ENCODE data around the gene EMC8. TPM values are rescaled to one million over a fixed set of nuclear protein-coding genes. Genes with fewer than 3 reads are reported as not detected.

Gene EMC8
- total RNA-seq, 1 donor from 2014 or later: 41.4 TPM

GRCh38 chr16:85845266-85845665 lies 45.9 kb upstream of the EMC8 start:
- no peak for DNase-seq (ENCODE audit: extremely low spot score, unreplicated experiment)
- Mint-ChIP-seq H3K36me3 (no peaks in the 10 kb centered on the region), H3K4me1 (ENCODE audit: unreplicated experiment) (peaks cover 5% of the 10 kb centered on the region), H3K27me3 (peaks cover 19% of the 10 kb centered on the region), H3K4me3 (no peak overlapping the region), H3K9me3 (no peaks in the 10 kb centered on the region), H3K27ac (no peak overlapping the region)
- TF ChIP-seq CTCF (conservative IDR thresholded peaks at IDR 0.05): no peak

- Mint-ChIP-seq H3K9me3 (no peaks in the 10 kb centered on the region), H3K4me3 (no peak overlapping the region), H3K27ac (no peak overlapping the region), H3K27me3 (peaks cover 18% of the 10 kb centered on the region), H3K4me1 (ENCODE audit: unreplicated experiment) (peaks cover 5% of the 10 kb centered on the region), H3K36me3 (no peaks in the 10 kb centered on the region)
- TF ChIP-seq CTCF (conservative IDR thresholded peaks at IDR 0.05): no peak
- DNase-seq (ENCODE audit: extremely low spot score, unreplicated experiment): no peak
These were observed 45.4 kb upstream of the EMC8 start for GRCh38 chr16:85844786-85845185.

GRCh38 chr16:85844169-85844481 lies 44.8 kb upstream of the EMC8 start:
- Mint-ChIP-seq H3K27ac (no peak overlapping the region), H3K9me3 (no peaks in the 10 kb centered on the region), H3K27me3 (peaks cover 16% of the 10 kb centered on the region), H3K36me3 (no peaks in the 10 kb centered on the region), H3K4me3 (no peak overlapping the region), H3K4me1 (ENCODE audit: unreplicated experiment) (peaks cover 5% of the 10 kb centered on the region)
- TF ChIP-seq CTCF (conservative IDR thresholded peaks at IDR 0.05): no peak
- no peak for DNase-seq (ENCODE audit: extremely low spot score, unreplicated experiment)

- TF ChIP-seq CTCF (conservative IDR thresholded peaks at IDR 0.05): no peak
- no peaks in the 10 kb centered on the region for H3K36me3 Mint-ChIP-seq
- no peak overlapping the region for H3K4me3 Mint-ChIP-seq
- DNase-seq (ENCODE audit: extremely low spot score, unreplicated experiment): no peak
- H3K9me3 Mint-ChIP-seq: no peaks in the 10 kb centered on the region
- peaks cover 16% of the 10 kb centered on the region for H3K27me3 Mint-ChIP-seq
- H3K27ac Mint-ChIP-seq: no peak overlapping the region
- peaks cover 5% of the 10 kb centered on the region for H3K4me1 Mint-ChIP-seq (ENCODE audit: unreplicated experiment)
These were observed 44.3 kb upstream of the EMC8 start for GRCh38 chr16:85843471-85844168.

GRCh38 chr16:85842848-85843247 lies 43.5 kb upstream of the EMC8 start:
- peaks cover 20% of the 10 kb centered on the region for H3K27me3 Mint-ChIP-seq

More at GRCh38 chr16:85842848-85843247, 43.5 kb upstream of the EMC8 start:
- Mint-ChIP-seq H3K4me1 (ENCODE audit: unreplicated experiment) (peaks cover 5% of the 10 kb centered on the region), H3K9me3 (no peaks in the 10 kb centered on the region), H3K4me3 (no peak overlapping the region), H3K36me3 (no peaks in the 10 kb centered on the region), H3K27ac (no peak overlapping the region)
- no peak for DNase-seq (ENCODE audit: extremely low spot score, unreplicated experiment)
- no peak for TF ChIP-seq CTCF (conservative IDR thresholded peaks at IDR 0.05)

Measured in type B pancreatic cell (in vitro differentiated cells).